ENCODE results near the gene NUP93.

The NUP93 gene

GRCh38 chr16:56744996-56745640, 15.2 kb downstream of the NUP93 start:
- DNase-seq = no peak

GRCh38 chr16:56747486-56748045, 17.6 kb downstream of the NUP93 start:
- no peak for DNase-seq

GRCh38 chr16:56748191-56748590, 18.3 kb downstream of the NUP93 start:
- no peak for DNase-seq

GRCh38 chr16:56748826-56749225, 18.9 kb downstream of the NUP93 start:
- DNase-seq = no peak

- DNase-seq = no peak
These were observed 20.0 kb downstream of the NUP93 start for GRCh38 chr16:56749672-56750491.

GRCh38 chr16:56753410-56753809, 23.5 kb downstream of the NUP93 start:
- DNase-seq = peak; percentile 61

GRCh38 chr16:56755038-56755437, 25.1 kb downstream of the NUP93 start:
- no peak for DNase-seq

- DNase-seq = no peak
These were observed 28.5 kb downstream of the NUP93 start for GRCh38 chr16:56758432-56758831.

- no peak for DNase-seq
These were observed 29.0 kb downstream of the NUP93 start for GRCh38 chr16:56758930-56759329.

- no peak for DNase-seq
These were observed 33.5 kb downstream of the NUP93 start for GRCh38 chr16:56763291-56763916.

- no peak for DNase-seq
These were observed 34.9 kb downstream of the NUP93 start for GRCh38 chr16:56764835-56765234.

- DNase-seq = no peak
These were observed 36.0 kb downstream of the NUP93 start for GRCh38 chr16:56765949-56766348.

GRCh38 chr16:56767024-56767423, 37.1 kb downstream of the NUP93 start:
- no peak for DNase-seq

GRCh38 chr16:56769677-56770076, 39.7 kb downstream of the NUP93 start:
- DNase-seq = no peak

GRCh38 chr16:56771558-56772279, 41.8 kb downstream of the NUP93 start:
- no peak for DNase-seq

GRCh38 chr16:56773532-56773931, 43.6 kb downstream of the NUP93 start:
- DNase-seq = no peak

GRCh38 chr16:56774016-56774680, 44.2 kb downstream of the NUP93 start:
- DNase-seq = no peak

GRCh38 chr16:56775162-56775561, 45.2 kb downstream of the NUP93 start:
- no peak for DNase-seq

- DNase-seq = no peak
These were observed 46.6 kb downstream of the NUP93 start for GRCh38 chr16:56776562-56776961.

GRCh38 chr16:56777001-56777400, 47.1 kb downstream of the NUP93 start:
- no peak for DNase-seq

- DNase-seq = no peak
These were observed 47.6 kb downstream of the NUP93 start for GRCh38 chr16:56777482-56777881.

- no peak for DNase-seq
These were observed 50.0 kb downstream of the NUP93 start for GRCh38 chr16:56779906-56780305.

All from HCEC 1CT (cell line).